GM19463 (cell line): Measurements from ENCODE around the gene PRPS1L1.

ENCODE experiments used
- ATAC-seq: cut with Tn5 transposase; IDR thresholded peaks from one replicate; pipeline ENCODE4 v1.9.1; 2021; ENCODE audit warnings: mild to moderate bottlenecking, moderate library complexity; ENCODE audit not compliant: unreplicated experiment

Gene PRPS1L1

GRCh38 chr7:18016547-18017444, 10.8 kb downstream of the PRPS1L1 start:
- ATAC-seq: no peak

GRCh38 chr7:18013936-18014335, 13.7 kb downstream of the PRPS1L1 start:
- no peak for ATAC-seq

GRCh38 chr7:18004372-18004771, 23.3 kb downstream of the PRPS1L1 start:
- no peak for ATAC-seq

- no peak for ATAC-seq
These were observed 24.2 kb downstream of the PRPS1L1 start for GRCh38 chr7:18003286-18003994.

GRCh38 chr7:17998692-17999091, 29.0 kb downstream of the PRPS1L1 start:
- no peak for ATAC-seq

DNA sequence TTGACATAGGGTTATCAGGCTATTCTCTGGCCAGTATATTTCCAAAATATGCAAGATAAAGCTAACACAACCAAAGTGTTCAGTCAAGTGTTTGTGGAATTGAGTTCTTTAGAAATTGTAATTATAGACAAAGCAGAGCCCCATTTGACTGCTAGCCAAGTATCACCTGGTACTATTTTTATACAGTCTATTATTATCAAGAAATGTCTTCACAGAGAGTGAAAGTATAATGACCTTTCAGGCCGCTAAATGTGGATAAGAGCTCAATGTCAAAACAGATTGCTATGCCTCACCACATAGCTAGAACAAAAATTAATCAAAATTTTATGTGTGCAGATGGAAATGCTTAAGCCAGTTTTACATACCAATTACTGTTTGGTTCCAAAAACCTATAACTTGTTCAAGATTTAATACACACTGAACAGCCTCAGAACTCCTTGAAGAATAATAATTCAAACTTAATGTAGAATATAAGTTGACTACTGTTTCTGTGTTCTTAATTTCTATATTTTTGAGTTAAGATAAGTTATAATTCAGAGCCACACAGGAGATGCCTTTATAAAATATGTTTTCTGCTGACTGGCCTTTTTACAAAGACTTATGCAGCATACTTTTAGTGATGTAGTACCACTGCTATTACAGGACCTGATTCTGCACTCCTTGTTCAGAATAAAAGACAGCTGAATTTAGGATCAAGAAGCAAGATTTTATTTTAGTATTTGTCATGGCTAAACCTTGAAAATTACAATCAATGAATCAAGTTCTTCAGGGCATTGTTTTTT, 31.0 kb downstream of the PRPS1L1 start:
- no peak for ATAC-seq

DNA sequence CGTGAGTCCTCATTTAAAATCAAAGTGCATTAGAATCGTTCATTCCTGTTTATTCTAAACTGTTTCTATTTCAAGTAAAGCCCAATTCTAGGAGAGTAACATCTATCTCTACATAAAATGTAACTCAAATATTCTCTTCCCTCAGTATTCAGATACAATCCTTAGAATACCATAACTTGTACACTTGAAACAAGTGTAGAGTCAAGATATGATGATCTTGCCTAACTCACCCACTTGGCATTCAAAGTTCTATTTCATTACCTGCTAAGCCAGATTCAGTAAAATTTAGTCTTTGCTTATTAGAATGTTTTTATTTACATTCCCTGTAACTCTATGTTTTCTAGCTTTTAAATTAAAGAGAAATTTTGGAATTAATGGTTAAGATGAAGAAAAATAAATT, 31.6 kb downstream of the PRPS1L1 start:
- no peak for ATAC-seq

- no peak for ATAC-seq
These were observed 33.4 kb downstream of the PRPS1L1 start for GRCh38 chr7:17994079-17994850.

- no peak for ATAC-seq
These were observed 35.6 kb downstream of the PRPS1L1 start for GRCh38 chr7:17991866-17992648.

- no peak for ATAC-seq
These were observed 36.9 kb downstream of the PRPS1L1 start for GRCh38 chr7:17990761-17991160.

DNA sequence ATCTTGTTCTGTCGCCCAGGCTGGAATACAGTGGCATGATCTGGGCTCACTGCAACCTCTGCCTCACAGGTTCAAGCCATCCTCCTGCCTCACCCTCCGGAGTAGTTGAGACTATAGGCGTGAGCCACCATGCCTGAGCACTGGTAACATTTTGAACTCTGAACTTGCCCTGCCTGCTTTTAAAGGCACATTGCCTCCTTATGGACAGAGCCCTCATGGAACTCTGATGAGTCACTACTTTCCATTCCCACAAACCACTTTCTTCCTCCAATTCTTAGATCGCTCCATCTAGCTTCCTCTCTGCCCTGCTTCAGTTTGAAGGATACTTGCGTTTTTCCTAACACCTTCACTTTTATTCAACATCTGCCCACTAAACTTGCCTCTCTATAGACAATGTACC, 38.1 kb downstream of the PRPS1L1 start:
- no peak for ATAC-seq

GRCh38 chr7:17988858-17989257, 38.8 kb downstream of the PRPS1L1 start:
- no peak for ATAC-seq

- no peak for ATAC-seq
These were observed 39.5 kb downstream of the PRPS1L1 start for GRCh38 chr7:17988141-17988540.

DNA sequence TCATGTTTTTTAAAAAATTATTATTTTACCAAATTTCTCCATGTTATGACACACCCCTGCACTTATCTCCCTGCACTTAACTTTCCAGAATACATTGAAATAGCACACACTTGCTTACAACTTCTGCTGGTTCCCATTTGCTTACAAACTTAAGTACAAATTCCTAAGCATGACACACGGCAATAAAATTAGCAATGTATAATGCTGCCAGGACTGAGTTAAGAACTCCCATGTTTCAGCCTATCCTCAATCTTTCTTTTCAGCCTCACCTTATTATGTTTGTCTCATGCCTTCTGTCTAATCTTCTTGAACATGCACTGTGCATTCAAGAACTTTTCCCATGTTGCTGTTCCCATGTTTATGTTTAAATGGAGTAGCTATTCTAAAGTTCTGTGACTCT, 40.8 kb downstream of the PRPS1L1 start:
- no peak for ATAC-seq

- no peak for ATAC-seq
These were observed 42.0 kb downstream of the PRPS1L1 start for GRCh38 chr7:17985473-17986239.

DNA sequence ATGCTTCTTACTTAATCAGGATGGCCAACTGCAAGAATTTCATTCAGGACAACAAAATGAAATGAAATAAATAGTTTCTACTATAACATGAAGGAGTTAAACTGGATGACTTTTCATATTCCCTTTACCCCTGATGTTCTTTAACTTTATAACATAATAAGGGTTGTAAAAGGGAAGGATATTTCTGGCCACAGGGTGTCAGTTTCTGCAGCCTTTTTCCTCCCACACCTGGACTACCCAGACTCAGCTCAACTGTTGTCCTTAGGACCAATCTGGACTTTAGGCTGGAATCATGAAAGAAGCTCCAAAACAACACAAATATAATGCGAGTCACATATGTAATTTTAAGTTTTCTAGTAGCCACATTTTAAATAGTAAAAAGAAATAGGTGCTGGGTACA, 43.4 kb downstream of the PRPS1L1 start:
- ATAC-seq: no peak

- ATAC-seq: no peak
These were observed 44.2 kb downstream of the PRPS1L1 start for GRCh38 chr7:17983221-17984062.

- ATAC-seq: no peak
These were observed 50.7 kb downstream of the PRPS1L1 start for GRCh38 chr7:17976952-17977351.
